Kidney epithelial cell (primary cell): ENCODE measurements around the gene KIRREL3. TPM values are rescaled to one million over a fixed set of nuclear protein-coding genes. Genes with fewer than 3 reads are reported as not detected.
A peak's percentile ranks its signal among the peaks of the same experiment; 100 is the strongest.

Experiments used
- DNase-seq: peaks from one replicate; pipeline ENCODE4 v3.0.0-alpha.2; 2010; ENCODE audit warnings: low read depth
- H3K27me3 ChIP-seq: 2 replicates; pipeline ENCODE4 v1.6.0; 2011; ENCODE audit warnings: low read length; ENCODE audit not compliant: control insufficient read depth, insufficient read depth
- H3K36me3 ChIP-seq: 2 replicates; pipeline ENCODE4 v1.5.1; 2011; ENCODE audit warnings: low read length; ENCODE audit not compliant: control insufficient read depth, insufficient read depth
- H3K4me3 ChIP-seq: 2 replicates; pipeline ENCODE4 v1.5.1; 2011; ENCODE audit warnings: low read depth, mild to moderate bottlenecking, control low read depth, low read length
- total RNA-seq: library from RNA; depleted of rRNA; stranded (reverse); fragments of >200 nt; gene quantifications from 2 replicates; pipeline ENCODE4 v1.2.3, GENCODE V29; 2015
- TF ChIP-seq, protein P1 (sequence below): IDR thresholded peaks from 2 replicates; pipeline ENCODE4 v1.5.1; 2011; ENCODE audit warnings: mild to moderate bottlenecking, moderate library complexity, low read length, control low read depth, inconsistent platforms; ENCODE audit not compliant: insufficient read depth, poor library complexity, severe bottlenecking

KIRREL3 gene
- total RNA-seq, 1 donor from 2014 or later: 1.3 TPM

DNA sequence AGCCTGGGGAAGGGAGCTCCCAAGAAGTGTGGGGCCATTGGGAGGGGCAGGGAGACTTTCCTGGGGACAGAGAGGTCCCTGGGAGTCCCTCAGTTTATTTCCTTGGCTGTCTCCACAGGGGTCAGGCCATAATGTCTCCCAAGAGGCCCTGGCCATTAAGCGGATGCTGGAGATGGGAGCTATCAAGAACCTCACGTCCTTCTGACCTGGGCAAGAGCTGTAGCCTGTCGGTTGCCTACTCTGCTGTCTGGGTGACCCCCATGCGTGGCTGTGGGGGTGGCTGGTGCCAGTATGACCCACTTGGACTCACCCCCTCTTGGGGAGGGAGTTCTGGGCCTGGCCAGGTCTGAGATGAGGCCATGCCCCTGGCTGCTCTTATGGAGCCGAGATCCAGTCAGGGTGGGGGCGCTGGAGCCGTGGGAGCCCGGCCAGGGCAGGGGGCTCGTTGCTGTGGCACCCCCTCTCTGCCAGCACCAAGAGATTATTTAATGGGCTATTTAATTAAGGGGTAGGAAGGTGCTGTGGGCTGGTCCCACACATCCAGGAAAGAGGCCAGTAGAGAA, 586.6 kb downstream of the KIRREL3 start:
- Histone ChIP-seq H3K27me3 (no peaks in the 10 kb centered on the region), H3K36me3 (no peaks in the 10 kb centered on the region), H3K4me3 (no peak overlapping the region)
- TF ChIP-seq, protein P1, sequence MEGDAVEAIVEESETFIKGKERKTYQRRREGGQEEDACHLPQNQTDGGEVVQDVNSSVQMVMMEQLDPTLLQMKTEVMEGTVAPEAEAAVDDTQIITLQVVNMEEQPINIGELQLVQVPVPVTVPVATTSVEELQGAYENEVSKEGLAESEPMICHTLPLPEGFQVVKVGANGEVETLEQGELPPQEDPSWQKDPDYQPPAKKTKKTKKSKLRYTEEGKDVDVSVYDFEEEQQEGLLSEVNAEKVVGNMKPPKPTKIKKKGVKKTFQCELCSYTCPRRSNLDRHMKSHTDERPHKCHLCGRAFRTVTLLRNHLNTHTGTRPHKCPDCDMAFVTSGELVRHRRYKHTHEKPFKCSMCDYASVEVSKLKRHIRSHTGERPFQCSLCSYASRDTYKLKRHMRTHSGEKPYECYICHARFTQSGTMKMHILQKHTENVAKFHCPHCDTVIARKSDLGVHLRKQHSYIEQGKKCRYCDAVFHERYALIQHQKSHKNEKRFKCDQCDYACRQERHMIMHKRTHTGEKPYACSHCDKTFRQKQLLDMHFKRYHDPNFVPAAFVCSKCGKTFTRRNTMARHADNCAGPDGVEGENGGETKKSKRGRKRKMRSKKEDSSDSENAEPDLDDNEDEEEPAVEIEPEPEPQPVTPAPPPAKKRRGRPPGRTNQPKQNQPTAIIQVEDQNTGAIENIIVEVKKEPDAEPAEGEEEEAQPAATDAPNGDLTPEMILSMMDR: no peak
- DNase-seq: no peak

DNA sequence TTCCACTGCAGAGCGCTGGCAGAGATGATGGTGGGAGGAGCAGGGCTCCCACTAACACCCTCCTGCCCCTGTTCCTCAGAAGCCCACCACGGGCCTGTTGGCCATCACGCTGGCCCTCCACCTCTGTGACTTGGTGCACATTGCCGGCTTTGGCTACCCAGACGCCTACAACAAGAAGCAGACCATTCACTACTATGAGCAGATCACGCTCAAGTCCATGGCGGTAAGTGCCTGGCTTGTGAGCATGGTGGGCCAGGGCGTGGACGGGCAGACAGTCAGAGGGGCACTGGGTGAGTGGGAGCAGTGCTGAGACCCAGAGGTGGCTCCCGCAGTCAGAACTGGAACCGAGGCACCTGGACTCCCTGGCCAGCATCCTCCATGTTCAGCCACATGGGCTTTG, 587.1 kb downstream of the KIRREL3 start:
- no peak for DNase-seq
- no peaks in the 10 kb centered on the region for H3K36me3 ChIP-seq
- H3K4me3 ChIP-seq: no peak overlapping the region
- TF ChIP-seq, protein P1: no peak
- H3K27me3 ChIP-seq: no peaks in the 10 kb centered on the region

DNA sequence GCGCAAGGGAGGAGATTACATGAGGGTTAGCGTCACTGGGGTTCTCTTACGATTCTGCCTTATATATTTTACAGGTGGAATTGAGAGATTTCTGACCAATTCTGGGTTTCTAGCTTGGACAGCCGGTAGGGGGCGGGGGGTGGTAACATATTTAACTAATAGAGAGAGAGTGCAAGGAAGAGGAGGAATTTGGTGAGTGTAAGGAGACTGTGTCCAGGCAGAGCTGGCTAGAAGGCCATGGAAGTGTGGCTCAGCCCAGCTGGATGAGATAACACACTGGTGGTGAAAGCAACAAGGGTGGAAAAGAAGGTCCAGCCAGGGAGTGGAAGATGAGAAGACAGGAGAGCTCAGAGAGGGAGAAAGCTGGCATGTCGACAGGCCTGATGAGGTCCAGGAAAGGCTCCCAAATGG, 588.6 kb downstream of the KIRREL3 start:
- TF ChIP-seq, protein P1: peak; percentile 11
- Histone ChIP-seq H3K36me3 (peaks cover 2% of the 10 kb centered on the region), H3K4me3 (no peak overlapping the region), H3K27me3 (no peaks in the 10 kb centered on the region)
- no peak for DNase-seq

DNA sequence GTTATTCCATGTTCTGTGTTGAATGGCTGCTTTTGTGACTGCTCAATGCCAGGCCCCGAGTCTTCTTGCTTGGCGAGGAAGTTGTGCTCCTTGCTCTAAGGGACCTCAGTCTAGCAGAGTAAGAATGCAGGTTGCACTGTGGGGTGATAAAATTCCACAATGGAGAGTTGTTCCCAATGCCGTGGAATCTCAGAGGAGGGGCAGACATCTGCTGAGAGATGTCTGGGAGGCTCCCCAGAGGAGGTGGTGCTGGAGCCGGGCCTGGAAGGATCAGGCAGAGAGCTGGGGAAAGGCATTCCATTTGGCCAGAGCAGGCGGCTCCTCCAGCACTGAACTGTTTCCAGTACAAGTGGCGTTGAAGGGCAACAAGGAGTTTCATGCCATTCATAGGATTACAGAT, 589.9 kb downstream of the KIRREL3 start:
- no peak for DNase-seq
- Histone ChIP-seq H3K36me3 (peaks cover 2% of the 10 kb centered on the region), H3K4me3 (no peak overlapping the region), H3K27me3 (no peaks in the 10 kb centered on the region)
- TF ChIP-seq, protein P1: no peak

DNA sequence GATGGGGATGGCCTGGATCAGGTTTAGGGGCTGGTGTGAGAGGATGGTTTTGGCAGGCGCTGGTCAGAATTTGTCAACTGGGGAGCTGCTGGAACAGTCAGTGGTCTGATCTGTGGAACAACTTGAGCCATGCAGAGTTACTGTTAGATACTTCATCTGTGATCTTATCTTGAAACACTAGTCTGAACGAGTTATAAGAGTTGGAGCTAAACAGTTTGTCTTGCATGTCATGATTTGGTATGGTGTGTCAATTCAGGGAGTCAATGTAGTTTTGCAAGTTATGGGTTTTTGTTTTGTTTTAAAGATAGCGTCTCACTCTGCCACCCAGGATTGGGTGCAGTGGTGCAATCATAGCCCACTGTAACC, 591.0 kb downstream of the KIRREL3 start:
- H3K36me3 ChIP-seq: peaks cover 2% of the 10 kb centered on the region
- TF ChIP-seq, protein P1: no peak

DNA sequence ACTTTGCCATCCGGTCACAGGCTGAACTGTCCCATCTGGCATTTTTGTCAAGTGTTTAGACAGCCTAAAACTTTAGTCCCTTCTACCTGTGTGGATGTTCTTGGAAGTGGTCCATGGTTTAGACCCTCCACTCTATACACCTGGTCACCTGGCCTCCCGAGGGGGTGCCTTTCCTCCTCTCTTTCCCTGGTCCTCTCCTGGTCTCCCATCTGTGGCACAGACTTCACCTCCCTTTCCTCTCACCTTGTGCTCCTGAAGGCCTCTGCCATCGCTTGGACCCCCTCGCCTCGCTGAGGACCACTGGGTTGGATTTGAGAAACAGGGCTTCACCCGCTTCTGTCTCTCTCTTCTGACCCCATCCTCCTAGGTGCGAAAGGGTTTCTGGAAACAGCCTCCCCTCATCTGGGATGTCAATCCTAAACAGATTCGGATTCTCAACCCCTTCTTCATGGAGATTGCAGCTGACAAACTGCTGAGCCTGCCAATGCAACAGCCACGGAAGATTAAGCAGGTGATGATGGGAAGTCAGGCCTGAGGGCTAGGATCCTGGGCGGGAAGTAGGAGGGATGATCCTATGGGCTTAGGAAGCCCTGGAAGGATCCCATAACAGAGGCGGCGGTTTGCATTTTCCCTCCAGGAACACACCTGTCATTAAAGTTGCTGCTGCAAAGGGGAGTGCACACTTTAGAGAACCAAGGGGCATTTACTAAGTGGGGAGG, 591.5 kb downstream of the KIRREL3 start:
- Histone ChIP-seq H3K36me3 (peaks cover 2% of the 10 kb centered on the region), H3K27me3 (no peaks in the 10 kb centered on the region), H3K4me3 (no peak overlapping the region)
- TF ChIP-seq, protein P1: no peak
- no peak for DNase-seq

More for the DNA sequence above, 591.0 kb downstream of the KIRREL3 start:
- H3K4me3 ChIP-seq: no peak overlapping the region
- DNase-seq: no peak
- no peaks in the 10 kb centered on the region for H3K27me3 ChIP-seq
